ENCODE results near the gene RAMP3. TPM values are rescaled to one million over a fixed set of nuclear protein-coding genes. Genes with fewer than 3 reads are reported as not detected.
A peak's percentile ranks its signal among the peaks of the same experiment; 100 is the strongest.

Gene RAMP3
- total and polyA plus RNA-seq, 10 of the 15 experiments (the other 5 are each of a cell fraction or from before 2014, with no cell fraction given) = not detected

DNA sequence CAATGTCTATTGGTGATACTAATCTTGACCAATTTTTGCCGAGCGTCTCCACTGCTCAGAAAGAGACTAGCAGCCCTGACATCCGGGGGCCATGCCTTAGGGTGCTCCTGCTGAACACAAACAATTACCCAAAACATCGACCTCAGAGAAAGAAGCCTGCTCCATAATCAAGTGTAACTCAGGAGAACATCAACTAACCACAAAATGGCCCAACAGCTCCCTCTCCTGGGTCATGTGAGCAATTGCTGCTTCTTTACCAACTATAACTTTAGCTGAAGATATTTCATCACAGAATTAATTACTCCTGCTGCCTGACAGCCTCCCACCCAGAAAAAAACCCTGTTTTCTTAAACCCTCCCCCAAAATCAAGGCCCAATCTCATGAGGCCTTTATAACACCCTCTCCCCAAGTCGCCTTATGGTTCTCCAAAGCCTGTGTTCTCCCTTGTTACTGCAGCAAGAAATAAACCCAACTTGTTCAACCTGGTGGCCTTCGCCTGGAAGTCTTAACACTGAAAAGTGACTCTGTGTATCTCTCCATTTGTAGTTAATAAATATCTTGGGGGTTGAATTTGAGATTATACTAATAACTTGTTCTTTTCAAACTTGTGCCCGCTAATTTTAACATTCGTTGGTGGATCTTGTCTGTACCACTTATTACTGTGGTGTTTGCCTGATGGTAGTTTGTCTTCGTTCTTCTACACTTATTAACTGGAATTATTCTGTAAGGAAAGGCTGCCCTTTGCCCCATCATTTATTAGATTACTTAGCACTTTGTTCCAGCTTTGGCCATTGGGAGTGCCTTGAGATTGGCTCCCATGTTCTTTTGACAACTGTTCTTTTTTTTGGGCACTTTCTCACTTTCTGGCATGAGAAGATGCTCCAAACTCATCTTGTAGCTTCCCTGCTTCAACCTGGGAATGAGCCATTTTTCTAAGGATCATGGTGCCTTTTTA lies 21.2 kb upstream of the RAMP3 start (continued):
- TF ChIP-seq NKRF (conservative IDR thresholded peaks at IDR 0.05) = no peak
- no peak for TF ChIP-seq KLF5 (IDR thresholded peaks at IDR 0.05; ENCODE audit: partially characterized antibody)
- no peak for TF ChIP-seq ZSCAN29 (IDR thresholded peaks at IDR 0.05)
- peak; percentile 97 for TF ChIP-seq RUNX3 (IDR thresholded peaks at IDR 0.05; ENCODE audit: low read length)
- TF ChIP-seq FOXK2 (IDR thresholded peaks at IDR 0.05) = no peak
- TF ChIP-seq, protein P1, sequence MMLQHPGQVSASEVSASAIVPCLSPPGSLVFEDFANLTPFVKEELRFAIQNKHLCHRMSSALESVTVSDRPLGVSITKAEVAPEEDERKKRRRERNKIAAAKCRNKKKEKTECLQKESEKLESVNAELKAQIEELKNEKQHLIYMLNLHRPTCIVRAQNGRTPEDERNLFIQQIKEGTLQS (IDR thresholded peaks at IDR 0.05; ENCODE audit: borderline replicate concordance, extremely low read depth, low read depth, low read length) = 0 out of 2 replicates have a peak, but pooled peaks have one; percentile 14
- no peak for TF ChIP-seq GATAD2B (conservative IDR thresholded peaks at IDR 0.05; ENCODE audit: low read depth)
- TF ChIP-seq FOXM1 (IDR thresholded peaks at IDR 0.05; ENCODE audit: low read depth, low read length) = no peak

Measured in GM12878 (cell line).